ENCODE measurements around the gene PAGR1. TPM values are rescaled to one million over a fixed set of nuclear protein-coding genes. Genes with fewer than 3 reads are reported as not detected.

Gene PAGR1
- total and polyA plus RNA-seq, 2 of the 13 experiments (the other 11 are each of a cell fraction or from before 2014, with no cell fraction given), result 9.8 to 66.4 TPM

DNA sequence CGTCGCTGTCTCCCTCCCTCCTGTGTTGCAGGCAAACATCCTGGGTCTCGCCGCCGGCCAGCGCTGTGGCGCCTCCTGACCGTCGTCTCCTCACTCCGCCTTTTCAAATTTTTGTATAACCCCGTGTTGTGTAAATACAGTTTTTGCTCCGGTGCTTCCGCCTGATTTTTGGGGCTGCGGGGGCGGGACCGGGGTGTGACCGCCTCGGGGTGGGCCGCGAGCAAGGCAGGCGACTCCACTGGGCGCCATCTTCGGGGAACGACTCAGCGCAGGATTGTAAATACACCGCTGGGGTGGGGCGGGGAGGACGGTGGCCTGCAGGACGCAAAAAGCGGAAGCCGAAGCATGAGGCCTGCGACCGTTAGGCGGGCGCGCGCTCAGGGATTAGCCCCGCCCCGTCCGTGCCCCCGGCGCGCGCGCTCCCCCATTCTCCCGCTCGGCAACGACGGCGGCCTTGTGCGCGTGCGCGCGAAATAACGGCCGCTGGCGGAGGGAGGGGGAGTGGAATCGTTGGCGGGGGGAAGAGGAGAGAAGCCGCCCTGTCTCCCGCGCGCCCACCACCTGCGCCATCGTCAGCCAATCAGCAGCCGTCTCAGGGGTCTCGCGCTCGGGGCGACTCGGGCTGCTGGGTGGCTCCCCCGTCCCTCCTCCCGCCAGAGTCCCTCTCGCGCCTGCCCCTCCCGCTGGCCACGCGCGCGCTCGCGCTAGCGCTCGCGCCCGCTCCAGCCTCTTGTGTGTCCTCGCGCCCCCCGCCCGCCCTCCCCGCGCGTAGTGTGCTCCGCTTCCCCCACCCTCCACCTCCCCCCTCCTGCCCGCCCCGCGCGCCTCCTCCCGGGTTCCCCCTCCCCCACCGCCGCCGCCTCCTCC, 10.5 kb upstream of the PAGR1 start (continued):
- TF ChIP-seq, protein P1, sequence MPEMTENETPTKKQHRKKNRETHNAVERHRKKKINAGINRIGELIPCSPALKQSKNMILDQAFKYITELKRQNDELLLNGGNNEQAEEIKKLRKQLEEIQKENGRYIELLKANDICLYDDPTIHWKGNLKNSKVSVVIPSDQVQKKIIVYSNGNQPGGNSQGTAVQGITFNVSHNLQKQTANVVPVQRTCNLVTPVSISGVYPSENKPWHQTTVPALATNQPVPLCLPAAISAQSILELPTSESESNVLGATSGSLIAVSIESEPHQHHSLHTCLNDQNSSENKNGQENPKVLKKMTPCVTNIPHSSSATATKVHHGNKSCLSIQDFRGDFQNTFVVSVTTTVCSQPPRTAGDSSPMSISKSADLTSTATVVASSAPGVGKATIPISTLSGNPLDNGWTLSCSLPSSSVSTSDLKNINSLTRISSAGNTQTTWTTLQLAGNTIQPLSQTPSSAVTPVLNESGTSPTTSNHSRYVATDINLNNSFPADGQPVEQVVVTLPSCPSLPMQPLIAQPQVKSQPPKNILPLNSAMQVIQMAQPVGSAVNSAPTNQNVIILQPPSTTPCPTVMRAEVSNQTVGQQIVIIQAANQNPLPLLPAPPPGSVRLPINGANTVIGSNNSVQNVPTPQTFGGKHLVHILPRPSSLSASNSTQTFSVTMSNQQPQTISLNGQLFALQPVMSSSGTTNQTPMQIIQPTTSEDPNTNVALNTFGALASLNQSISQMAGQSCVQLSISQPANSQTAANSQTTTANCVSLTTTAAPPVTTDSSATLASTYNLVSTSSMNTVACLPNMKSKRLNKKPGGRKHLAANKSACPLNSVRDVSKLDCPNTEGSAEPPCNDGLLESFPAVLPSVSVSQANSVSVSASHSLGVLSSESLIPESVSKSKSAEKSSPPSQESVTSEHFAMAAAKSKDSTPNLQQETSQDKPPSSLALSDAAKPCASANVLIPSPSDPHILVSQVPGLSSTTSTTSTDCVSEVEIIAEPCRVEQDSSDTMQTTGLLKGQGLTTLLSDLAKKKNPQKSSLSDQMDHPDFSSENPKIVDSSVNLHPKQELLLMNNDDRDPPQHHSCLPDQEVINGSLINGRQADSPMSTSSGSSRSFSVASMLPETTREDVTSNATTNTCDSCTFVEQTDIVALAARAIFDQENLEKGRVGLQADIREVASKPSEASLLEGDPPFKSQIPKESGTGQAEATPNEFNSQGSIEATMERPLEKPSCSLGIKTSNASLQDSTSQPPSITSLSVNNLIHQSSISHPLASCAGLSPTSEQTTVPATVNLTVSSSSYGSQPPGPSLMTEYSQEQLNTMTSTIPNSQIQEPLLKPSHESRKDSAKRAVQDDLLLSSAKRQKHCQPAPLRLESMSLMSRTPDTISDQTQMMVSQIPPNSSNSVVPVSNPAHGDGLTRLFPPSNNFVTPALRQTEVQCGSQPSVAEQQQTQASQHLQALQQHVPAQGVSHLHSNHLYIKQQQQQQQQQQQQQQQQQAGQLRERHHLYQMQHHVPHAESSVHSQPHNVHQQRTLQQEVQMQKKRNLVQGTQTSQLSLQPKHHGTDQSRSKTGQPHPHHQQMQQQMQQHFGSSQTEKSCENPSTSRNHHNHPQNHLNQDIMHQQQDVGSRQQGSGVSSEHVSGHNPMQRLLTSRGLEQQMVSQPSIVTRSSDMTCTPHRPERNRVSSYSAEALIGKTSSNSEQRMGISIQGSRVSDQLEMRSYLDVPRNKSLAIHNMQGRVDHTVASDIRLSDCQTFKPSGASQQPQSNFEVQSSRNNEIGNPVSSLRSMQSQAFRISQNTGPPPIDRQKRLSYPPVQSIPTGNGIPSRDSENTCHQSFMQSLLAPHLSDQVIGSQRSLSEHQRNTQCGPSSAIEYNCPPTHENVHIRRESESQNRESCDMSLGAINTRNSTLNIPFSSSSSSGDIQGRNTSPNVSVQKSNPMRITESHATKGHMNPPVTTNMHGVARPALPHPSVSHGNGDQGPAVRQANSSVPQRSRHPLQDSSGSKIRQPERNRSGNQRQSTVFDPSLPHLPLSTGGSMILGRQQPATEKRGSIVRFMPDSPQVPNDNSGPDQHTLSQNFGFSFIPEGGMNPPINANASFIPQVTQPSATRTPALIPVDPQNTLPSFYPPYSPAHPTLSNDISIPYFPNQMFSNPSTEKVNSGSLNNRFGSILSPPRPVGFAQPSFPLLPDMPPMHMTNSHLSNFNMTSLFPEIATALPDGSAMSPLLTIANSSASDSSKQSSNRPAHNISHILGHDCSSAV (CRISPR knock-in tag; IDR thresholded peaks at IDR 0.05; ENCODE audit: borderline replicate concordance), result peak; percentile 94; the same call in 1 of the 2 replicates
- TF ChIP-seq ZNF367 (CRISPR knock-in tag; IDR thresholded peaks at IDR 0.05; ENCODE audit: borderline replicate concordance) (0 out of 2 replicates have a peak, but pooled peaks have one; percentile 20), MED1 (CRISPR knock-in tag; IDR thresholded peaks at IDR 0.05) (peak; percentile 93), PTBP1 (IDR thresholded peaks at IDR 0.05; ENCODE audit: low read depth, low read length, poor library complexity, severe bottlenecking) (no peak), NFE2L2 (IDR thresholded peaks at IDR 0.05; ENCODE audit: low read length) (no peak), JARID2 (CRISPR knock-in tag; IDR thresholded peaks at IDR 0.05; ENCODE audit: insufficient replicate concordance) (peak; percentile 94), SCMH1 (CRISPR knock-in tag; IDR thresholded peaks at IDR 0.05; ENCODE audit: borderline replicate concordance) (no peak), NFKBIZ (CRISPR knock-in tag; IDR thresholded peaks at IDR 0.05) (no peak), NFE2L1 (CRISPR knock-in tag; IDR thresholded peaks at IDR 0.05; ENCODE audit: borderline replicate concordance) (peak; percentile 38; the same call in 1 of the 2 replicates)
- TF ChIP-seq, protein P2, sequence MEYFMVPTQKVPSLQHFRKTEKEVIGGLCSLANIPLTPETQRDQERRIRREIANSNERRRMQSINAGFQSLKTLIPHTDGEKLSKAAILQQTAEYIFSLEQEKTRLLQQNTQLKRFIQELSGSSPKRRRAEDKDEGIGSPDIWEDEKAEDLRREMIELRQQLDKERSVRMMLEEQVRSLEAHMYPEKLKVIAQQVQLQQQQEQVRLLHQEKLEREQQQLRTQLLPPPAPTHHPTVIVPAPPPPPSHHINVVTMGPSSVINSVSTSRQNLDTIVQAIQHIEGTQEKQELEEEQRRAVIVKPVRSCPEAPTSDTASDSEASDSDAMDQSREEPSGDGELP (IDR thresholded peaks at IDR 0.05; ENCODE audit: borderline replicate concordance, low read depth), result peak; percentile 28; the same call in 1 of the 2 replicates
- TF ChIP-seq, protein P3, sequence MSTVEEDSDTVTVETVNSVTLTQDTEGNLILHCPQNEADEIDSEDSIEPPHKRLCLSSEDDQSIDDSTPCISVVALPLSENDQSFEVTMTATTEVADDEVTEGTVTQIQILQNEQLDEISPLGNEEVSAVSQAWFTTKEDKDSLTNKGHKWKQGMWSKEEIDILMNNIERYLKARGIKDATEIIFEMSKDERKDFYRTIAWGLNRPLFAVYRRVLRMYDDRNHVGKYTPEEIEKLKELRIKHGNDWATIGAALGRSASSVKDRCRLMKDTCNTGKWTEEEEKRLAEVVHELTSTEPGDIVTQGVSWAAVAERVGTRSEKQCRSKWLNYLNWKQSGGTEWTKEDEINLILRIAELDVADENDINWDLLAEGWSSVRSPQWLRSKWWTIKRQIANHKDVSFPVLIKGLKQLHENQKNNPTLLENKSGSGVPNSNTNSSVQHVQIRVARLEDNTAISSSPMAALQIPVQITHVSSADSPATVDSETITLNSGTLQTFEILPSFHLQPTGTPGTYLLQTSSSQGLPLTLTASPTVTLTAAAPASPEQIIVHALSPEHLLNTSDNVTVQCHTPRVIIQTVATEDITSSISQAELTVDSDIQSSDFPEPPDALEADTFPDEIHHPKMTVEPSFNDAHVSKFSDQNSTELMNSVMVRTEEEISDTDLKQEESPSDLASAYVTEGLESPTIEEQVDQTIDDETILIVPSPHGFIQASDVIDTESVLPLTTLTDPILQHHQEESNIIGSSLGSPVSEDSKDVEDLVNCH (CRISPR knock-in tag; IDR thresholded peaks at IDR 0.05), result no peak
- TF ChIP-seq, protein P4, sequence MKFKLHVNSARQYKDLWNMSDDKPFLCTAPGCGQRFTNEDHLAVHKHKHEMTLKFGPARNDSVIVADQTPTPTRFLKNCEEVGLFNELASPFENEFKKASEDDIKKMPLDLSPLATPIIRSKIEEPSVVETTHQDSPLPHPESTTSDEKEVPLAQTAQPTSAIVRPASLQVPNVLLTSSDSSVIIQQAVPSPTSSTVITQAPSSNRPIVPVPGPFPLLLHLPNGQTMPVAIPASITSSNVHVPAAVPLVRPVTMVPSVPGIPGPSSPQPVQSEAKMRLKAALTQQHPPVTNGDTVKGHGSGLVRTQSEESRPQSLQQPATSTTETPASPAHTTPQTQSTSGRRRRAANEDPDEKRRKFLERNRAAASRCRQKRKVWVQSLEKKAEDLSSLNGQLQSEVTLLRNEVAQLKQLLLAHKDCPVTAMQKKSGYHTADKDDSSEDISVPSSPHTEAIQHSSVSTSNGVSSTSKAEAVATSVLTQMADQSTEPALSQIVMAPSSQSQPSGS (CRISPR knock-in tag; IDR thresholded peaks at IDR 0.05), result peak; percentile 92
- TF ChIP-seq, protein P5, sequence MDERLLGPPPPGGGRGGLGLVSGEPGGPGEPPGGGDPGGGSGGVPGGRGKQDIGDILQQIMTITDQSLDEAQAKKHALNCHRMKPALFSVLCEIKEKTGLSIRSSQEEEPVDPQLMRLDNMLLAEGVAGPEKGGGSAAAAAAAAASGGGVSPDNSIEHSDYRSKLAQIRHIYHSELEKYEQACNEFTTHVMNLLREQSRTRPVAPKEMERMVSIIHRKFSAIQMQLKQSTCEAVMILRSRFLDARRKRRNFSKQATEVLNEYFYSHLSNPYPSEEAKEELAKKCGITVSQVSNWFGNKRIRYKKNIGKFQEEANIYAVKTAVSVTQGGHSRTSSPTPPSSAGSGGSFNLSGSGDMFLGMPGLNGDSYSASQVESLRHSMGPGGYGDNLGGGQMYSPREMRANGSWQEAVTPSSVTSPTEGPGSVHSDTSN (CRISPR knock-in tag; IDR thresholded peaks at IDR 0.05), result no peak

All from HepG2 (cell line).